LoVo (cell line): Measurements from ENCODE around the gene SDK1.
"Not testable (repeated sequence)": the region's sequence is repeated elsewhere in the genome, so short reads cannot be mapped to it uniquely, and the experiment has no call there.

ENCODE experiments used
- DNase-seq: peaks from one replicate; pipeline ENCODE4 v3.0.0-alpha.2; 2016; ENCODE audit warnings: low spot score

The SDK1 gene

DNA sequence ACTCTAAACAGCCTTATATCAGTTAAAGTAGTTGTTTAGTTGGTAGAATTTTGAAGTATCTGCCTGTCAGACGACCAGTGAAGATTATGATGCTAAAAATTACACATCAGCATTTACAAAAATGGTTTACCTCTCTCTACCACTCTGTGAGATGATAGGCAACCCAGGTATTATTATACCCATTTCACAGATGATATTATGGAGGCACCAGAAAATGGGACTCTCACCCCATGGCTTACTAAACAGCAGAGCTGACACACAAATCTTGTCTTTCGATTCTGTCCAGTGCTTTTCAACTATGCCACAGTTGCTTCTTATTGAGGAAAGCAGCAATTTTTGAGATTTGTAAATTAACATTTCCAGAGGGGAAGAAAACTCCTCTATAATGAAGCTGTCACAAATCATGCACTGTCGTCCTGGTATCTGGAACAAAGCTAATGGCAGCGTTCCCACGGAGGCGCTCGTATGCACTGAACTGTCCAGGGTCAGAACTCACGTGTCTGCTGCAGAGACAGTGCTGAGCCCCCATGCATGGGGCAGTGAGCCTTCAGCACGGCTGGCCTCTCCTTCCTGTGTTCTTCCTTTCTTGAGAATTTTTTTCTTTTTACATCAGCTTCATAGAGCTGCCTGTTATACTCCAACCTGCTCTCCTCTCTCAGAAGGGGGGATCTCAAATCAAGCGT lies 381.1 kb downstream of the SDK1 start:
- no peak for DNase-seq

DNA sequence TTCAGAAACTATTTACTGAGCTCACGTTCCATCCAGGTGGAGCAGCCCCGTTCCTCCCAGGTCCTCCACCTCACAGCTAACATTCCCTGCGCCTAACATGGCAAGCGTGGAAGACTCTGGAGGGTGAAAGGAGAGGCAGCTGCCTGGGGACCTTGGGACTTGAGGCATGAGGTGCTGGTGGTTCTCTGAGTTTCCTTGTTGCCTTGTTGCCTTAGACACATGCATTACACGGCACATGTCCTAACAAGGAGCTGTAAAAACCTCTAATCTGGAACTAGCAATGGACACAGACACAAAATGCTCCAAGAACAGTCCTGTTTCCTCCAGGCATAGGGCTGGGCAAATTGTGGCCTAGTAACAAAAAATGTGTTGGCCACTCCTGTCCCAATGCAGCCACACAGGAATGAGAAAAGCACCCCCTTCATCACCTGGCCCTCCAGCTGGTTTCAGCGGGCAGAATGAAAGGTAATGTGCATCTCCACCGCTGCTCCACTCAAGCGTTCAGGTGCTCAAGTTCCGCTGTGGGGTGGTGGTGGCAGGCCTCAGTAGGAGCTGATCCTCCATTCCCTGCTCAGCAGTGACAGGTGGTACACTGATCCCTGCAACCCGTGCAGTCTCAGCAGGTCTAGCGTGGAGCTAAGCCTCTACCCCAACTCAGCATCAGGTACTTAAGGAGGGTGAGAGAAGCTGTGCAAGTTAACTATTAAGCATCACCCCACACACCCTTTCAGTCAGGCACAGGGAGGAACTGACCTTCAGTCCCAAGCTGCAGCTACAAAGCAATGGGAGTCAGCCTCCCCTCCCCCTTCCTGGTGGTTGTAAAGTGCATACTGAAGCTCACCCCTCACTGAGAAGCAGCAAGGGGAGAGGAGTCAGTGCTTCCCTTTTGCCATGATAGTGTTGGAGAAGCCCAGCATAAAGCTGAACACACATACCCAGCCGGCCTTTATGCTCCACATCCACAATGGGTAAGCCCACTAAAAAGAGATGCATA lies 382.8 kb downstream of the SDK1 start:
- no peak for DNase-seq

DNA sequence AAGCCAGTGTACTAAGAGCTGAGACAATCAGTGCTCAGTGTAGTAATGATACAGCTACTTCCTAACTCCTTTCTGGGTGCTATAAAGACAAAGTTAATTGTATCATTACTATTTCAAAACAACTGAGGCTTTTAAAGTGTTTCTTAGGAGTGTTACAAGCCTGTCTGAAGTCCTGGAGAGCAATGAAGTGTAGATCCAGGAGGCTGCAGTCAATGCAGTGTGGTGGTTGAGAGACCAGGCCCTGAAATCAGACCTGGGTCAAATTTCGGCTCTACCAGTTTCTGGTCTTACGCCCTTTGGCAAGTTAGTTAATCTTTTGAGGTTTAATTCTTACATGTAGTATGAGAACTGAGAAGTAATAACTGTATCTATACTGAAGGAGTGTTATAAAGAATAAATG lies 387.0 kb downstream of the SDK1 start:
- no peak for DNase-seq

DNA sequence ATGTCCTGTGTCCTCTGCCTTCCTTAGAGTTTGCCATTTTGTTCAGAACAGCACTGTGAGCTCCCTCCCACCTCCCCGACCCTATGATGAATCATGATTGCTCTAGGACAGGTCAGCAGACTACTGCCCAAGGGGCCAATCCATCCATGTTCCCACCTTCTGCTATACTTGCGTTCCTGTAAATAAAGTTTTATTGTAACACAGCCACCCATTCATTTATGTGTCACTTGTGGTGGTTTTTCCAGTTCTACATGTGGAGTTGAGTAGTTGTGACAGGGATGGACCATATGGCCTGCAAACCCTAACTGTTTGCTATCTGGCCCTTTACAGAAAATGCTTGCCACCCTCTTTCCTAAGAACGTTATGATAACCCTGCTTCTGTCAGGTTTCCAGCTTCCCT lies 387.8 kb downstream of the SDK1 start:
- DNase-seq, result no peak

DNA sequence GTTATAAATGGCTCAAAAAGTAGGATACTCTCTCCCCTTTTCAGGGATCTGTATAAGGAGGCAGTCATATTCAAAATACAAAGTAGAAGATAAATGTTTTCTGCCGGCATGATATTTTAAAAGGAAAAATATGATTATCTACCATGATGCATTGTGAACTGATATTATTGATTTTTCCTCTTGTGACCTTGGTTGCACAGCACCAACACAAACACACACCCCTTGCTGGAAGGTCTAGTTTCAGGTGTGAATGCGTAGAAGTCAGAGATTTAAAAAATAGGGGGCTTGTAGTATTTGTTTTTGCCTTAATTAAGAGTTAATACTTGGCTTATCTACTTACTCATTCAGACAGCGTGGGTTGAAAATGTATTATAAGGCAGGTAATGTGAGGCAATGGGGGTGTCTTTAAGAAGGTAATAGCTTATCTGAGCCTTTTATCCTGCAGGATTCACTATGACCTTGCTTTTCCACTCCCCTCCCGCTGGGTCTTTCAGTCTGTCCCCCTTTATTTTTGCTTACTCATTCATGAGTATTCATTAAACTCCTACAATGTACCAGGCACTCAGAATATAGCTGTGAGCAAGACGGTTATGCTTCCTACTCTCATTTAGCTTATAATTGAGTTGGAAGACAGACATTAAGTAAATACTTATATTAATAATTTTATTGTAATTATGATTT lies 390.6 kb downstream of the SDK1 start:
- no peak for DNase-seq

DNA sequence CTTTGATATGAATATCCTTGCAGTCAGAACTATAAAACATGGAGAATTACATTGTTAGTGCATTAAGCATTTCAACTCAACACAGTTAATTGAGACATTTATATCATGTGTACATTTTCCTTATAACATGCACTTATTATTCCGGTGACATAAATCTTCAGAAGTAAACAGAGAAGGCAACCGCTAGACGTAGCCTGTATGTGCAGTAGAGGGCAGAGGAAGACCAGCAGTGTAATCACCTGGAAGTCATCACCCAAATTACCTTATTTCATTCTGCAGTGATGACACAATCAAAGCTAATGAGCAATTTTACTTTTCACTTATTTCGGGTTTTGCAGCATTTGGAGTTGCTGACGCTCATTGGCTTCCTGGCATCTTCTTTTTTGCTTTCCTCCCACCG lies 394.6 kb downstream of the SDK1 start:
- no peak for DNase-seq

DNA sequence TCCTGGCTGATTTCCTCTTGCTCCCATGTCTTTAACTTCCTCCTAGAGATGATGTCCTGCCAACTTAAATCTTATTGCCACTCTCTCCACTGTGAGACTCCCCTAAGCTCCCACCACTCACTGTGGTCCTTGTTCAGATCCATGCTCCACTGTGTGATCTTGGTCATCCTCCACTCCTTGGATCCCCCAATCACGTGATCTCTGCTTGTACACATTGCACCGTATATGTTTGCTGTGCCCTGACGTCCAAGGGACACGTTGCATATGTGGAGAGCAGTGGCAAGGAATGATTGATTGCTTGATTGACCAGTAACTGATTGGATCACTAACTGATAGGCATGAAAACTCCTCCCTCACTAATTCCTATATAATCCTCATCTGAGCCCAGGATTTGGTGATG lies 395.1 kb downstream of the SDK1 start:
- no peak for DNase-seq

DNA sequence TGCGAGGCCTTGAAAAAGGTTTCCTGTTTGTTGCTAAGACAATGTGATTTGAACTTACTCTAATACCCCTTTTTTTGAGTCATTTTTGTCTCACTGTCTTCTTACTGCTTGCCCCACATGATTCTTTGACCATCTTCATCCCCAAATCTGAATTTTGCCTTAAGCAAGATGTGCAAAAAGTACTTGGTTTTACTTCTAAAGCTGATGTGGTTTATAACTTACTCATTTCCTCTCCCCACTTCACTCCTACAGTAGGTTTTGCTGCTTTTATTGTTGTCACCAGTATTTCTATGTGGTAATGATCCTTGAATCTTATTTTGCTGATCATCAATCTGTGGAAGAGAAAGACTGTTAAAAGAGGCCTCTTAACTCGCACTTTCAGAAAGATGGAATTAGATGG lies 396.4 kb downstream of the SDK1 start:
- DNase-seq, result no peak

DNA sequence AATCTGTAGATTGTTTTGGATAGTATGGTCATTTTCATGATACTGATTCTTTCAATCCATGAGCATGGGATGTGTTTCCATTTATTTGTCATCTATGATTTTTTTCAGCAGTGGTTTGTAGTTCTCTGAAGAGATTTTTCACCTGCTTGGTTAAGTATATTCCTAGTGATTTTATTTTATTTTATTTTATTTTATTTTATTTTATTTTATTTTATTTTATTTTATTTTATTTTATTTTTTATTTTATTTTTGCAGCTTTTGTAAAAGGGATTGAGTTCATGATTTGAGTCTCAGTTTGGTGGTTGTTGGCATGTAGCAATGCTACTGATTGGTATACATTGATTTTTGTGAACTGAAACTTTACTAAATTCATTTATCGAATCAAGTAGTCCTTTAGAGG lies 404.2 kb downstream of the SDK1 start:
- no peak for DNase-seq

DNA sequence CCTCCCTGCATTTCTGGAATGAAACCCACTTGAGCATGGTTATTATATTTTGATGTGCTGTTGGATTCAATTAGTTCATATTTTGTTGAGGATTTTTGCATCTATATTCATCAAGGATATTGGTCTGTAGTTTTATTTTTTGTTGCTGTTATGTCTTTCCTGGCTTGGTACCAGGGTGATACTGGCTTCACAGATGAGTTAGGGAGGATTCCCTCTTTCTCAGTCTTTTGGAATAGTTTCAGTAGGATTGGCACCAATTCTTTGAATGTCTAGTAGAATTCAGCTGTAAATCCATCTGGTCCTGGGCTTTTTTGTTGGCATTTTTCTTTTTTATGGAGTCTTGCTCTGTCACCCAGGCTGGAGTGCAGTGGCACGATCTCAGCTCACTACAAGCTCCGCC lies 405.0 kb downstream of the SDK1 start:
- not testable (repeated sequence) for DNase-seq

DNA sequence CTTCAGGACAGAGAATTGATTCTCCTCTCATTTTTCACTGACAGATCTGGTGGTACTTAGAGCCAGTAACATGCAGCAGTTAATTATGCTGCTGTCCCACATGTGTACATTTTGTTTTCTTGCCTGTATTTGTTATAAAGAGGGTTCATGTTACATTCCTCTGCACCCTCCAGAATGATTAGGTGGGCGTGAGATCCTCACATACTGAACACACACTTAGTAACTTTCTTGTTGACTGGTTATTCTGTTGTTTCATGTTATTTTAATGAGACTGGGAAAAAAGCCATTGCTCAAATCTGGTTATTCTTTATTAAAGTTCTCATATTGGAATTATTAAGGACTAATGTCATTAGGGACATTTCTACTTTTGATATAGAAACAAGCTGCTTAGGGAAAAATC lies 409.1 kb downstream of the SDK1 start:
- DNase-seq, result no peak

DNA sequence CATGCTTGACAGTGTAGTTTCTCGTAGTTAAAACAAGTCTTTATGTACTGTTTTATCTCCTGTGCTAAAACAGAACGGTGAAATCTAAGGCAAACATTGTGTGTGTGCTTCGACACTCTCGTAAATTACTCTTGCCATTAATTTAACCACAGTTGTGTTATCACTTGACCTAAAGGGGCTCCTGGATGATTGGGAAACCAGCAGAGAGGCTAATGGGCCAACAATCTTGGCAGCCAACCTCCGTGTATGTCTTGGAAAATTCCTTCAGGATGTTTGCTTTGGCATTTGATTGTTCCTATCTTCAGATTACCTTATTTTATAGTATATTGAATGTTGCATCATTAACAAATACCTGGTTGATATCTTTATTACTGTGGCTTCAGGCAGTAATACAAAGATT lies 409.5 kb downstream of the SDK1 start:
- DNase-seq, result no peak

DNA sequence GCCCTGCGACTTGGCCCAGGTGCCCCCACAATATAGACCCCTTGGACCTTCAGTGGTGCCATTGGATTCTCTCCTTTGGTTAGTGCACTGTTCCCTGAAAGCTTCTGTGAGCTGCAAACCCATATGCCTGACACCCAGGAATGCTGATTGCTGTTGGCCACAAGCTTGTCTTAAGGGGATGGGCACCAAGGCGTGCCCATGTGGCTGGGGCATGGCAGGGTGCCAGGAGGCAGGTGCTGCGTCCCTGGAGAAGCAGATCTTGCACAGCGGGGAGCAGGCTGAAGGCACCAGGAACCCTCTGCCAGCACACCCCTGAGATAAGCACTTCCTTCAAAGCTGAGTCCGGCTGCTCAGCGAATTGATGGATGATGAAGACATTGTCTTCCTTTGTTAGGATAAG lies 411.8 kb downstream of the SDK1 start:
- DNase-seq, result peak; percentile 3

DNA sequence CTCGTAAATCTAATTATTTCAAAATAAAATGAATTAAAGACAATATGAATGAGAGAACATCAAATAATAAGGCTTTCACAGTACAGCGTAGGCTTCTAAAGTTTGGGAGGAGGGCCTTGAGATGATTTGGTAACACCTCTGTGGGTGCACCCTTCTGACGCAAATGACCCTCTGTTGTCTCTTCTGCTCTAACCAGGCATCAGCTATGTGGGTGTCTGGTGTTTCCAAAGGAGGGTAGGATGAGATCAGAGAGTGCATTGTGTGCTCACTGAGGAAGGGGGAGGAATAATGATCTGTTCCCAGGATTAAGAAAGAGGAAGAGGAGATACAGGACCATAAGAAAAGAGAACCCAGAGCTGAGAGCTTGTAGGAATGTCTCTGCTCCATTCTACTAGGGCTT lies 420.4 kb downstream of the SDK1 start:
- DNase-seq, result no peak

DNA sequence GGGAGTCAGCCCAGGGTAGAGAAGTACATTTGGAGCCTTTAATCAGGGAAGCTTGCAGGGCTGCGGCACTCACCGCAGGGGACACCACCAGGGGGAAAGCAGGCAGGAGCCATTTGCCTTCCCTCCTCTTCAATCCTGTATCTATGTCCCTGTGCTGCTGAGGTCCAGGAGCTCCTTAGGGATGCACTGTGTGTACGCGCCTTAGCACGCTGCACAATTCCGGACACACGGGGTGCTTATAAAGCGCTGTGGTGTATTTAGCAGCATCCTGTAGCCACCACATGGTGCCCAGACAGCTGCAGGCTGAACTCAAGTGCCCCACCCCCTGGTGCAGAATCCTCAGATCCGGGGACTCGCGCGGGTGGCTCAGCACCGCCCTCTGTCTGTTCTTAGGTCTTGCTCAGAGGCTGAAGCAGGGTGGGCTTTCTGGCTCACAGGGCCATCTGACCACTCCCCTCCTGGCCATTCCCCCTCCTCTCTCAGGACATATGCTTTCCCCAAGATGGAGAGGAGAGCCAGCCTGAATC lies 421.4 kb downstream of the SDK1 start:
- DNase-seq, result no peak

DNA sequence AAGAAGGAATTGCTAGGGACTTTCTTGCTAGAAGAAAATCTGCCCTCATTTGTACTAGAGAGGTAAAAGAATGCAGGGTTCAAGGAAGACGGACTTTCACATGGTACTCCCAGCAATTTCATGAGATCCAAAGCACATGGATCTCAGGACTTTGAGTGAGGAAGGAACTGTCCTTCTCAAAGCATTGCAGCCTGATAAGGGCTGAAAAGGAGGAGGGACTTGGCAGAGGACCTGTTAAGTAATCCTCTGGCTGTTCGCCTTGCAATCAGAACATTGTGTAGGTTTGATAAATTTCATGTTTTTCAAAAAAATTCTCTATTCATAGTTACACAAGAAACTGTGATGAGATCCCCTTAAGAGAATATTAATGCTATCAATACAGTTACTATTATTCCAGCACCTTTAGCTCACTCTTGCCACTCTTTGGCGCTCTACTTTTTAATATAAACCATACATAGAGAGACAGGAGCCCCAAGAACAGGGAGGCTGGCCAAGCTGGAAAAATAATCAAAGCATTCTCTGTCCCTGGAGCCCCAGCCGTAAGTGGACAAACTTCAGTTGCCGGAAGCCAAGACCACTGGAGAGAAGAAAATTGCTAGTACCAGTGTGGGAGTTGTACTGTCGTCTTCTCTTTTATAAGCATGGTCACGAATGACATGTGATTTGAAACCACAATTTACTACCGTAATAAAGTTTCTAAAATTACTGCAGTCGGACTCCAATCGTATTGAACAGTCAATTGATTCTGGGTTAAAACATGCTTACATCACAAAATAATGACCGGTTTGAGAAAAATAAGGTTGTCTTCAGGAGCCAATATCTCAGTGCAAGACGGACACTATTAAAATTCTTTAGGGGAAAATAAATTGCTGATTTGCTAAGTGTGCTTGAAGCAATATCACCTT lies 424.4 kb downstream of the SDK1 start:
- DNase-seq, result no peak

DNA sequence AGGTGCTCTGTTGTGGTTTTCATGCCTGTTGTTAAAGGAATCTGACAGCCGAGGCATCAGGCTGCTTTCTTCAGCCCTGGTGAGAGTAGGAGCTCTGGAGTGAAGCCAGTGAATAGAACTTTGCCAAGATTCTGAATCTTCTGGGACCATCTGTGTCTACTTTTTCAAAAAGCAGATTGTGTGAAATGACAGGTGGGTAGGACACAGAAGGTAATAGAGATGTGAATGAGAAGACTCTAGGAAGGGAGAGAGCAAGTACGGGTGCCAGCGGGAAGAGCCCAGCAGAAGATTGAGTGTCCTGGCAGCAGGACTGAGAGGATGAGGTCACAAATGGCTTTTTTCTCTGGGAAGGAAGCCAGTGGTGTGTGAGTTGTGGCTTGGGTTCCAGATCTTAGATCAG lies 429.2 kb downstream of the SDK1 start:
- DNase-seq, result no peak

DNA sequence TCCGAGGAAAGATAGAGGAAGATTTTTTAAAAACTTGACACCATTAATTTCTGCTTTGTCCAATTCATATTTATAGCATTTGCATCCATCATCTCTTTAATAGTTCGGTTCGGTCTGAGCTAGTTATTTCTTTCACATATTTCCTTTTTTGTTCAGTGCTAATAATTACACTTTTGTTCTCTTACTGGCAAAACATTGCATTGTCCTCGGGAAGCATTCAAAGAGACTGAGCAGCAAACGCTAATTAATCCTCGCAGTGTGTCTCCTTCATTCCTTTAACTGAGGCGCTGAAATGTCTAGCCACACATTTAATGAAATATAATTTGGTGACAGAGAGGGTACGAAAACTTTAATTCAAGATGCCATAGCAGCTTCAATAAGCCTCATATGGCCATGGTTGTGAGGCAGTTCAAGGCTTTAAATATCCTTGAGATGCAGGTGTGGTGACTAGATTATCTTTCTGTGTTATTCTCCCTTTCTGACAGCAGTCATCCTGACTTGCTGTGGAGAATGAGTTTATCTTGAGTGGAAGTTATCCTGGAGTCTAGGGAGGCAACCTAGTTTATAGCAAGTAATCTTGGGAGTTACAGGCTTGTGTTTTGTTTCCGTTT lies 431.4 kb downstream of the SDK1 start:
- DNase-seq, result no peak

DNA sequence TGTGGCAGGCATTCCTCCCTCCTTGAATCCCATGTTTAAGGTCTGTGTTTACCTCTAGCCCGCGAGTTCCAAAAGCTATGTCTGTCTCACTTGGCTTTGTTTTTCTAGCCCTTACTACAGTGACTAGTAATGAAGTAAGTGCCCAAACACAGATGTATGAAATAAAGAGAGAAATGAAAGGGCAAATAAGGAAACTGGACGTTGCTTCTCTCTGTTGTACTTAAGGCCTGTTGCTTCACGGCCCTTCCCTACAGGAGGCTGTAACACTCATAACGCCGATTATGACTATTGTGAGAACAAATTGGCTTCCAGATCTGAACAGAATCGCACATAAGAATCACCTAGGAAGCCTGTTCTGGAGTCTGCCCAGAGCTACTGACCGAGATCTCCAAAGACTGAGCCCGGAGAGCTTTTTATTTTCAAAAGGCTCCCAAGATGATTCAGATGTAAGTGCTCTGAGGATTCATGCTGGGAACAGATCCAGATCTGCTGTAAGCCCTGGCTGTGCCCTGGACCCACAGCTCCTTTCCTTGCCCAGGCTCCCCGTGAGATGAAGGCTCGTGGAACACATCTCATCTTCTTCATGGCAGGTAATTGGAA lies 432.6 kb downstream of the SDK1 start:
- DNase-seq, result no peak

DNA sequence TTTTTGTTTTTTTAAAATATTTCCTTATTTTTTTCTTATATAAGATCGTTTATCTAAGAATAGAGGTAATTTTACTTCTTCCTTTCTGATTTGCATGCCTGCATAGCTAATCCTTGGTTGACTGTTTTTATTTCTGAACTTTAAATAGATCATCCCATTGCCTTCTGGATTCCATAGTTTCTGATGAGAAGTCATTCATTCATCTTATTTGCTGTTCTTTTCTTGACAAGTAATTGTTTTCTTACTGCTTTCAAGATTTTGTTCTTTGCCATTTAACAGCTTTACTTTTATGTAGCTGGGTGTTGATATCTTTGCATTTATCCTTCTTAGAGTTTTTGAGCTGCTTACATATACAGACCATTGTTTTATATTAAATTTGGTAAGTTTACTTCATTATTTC lies 437.9 kb downstream of the SDK1 start:
- DNase-seq, result no peak

DNA sequence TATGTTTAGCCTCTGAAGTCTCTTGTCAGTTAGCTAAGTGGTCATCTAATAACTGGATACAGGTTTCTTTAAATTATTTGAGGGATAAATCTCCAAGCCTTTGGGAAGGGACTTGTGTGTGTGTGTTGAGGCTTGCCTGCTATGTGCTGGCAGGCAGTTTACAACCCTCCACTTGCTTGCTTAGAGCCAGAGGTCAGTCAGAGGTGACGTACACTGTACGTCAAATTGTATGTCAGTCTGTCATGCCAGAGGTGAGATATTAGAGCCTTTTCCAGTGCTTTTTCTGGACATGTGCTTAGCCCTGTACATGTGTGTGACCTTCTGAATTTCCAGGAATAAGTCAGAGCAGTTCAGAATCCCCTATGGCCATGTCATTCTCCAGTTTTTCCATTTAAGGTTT lies 438.9 kb downstream of the SDK1 start:
- DNase-seq, result no peak
